K562 (cell line): Measurements from ENCODE around the gene CTRB1.

ENCODE experiments used
- CBX3 ChIP-seq, 2 experiments: IDR thresholded peaks; 1 replicate in 1 of 2; 2 replicates in 1 of 2; pipeline ENCODE4 v1.6.1; 2012; ENCODE audit warnings: inconsistent platforms in 2 of 2, low read length in 2 of 2, borderline replicate concordance in 1 of 2, control low read depth in 1 of 2
- CEBPG ChIP-seq, 3 experiments: fragments of 200-800 bp in 1 of 3; sonication (Bioruptor generic) in 1 of 3; sonication (generic) in 1 of 3; formaldehyde crosslinking in 1 of 3; IDR thresholded peaks in 2 of 3; conservative IDR thresholded peaks in 1 of 3; 2 replicates each; pipeline versions ENCODE4 v1.6.1 to v1.8.0; 2016 to 2022; ENCODE audit warnings: missing compliant biosample characterization in 2 of 3, missing genetic modification characterization in 2 of 3, mild to moderate bottlenecking in 1 of 3, missing genetic modification reagents in 1 of 3
- CTCF ChIP-seq, 3 experiments: IDR thresholded peaks in 2 of 3; conservative IDR thresholded peaks in 1 of 3; 2 replicates each; pipeline ENCODE4 v1.5.1; 2011 to 2012; ENCODE audit warnings: low read length in 3 of 3, mild to moderate bottlenecking in 3 of 3, control low read depth in 2 of 3, improper control_type of control experiment in 1 of 3, inconsistent platforms in 1 of 3, low read depth in 1 of 3, mixed read lengths in 1 of 3, moderate library complexity in 1 of 3; ENCODE audit not compliant: insufficient read depth in 2 of 3
- ETS2 ChIP-seq: IDR thresholded peaks from 2 replicates; pipeline ENCODE4 v1.6.1; 2016; ENCODE audit warnings: borderline replicate concordance, missing genetic modification characterization, mild to moderate bottlenecking, moderate library complexity, missing compliant biosample characterization; ENCODE audit not compliant: poor library complexity, severe bottlenecking
- HDAC6 ChIP-seq: IDR thresholded peaks from 2 replicates; pipeline ENCODE4 v1.6.1; 2012; ENCODE audit warnings: low read depth, mild to moderate bottlenecking, control low read depth, inconsistent platforms, low read length, moderate library complexity
- HSF4 ChIP-seq: fragments of 250-450 bp; sonication (Bioruptor Pico); IDR thresholded peaks from 2 replicates; pipeline ENCODE4 v2.1.2; 2022; ENCODE audit warnings: mild to moderate bottlenecking, moderate library complexity, borderline replicate concordance
- KDM1A ChIP-seq, 2 experiments: fragments of 450-650 bp; IDR thresholded peaks; 2 replicates each; pipeline ENCODE4 v1.6.1; 2016; ENCODE audit warnings: mild to moderate bottlenecking in 2 of 2
- MTA1 ChIP-seq: fragments of 450-650 bp; IDR thresholded peaks from 2 replicates; pipeline ENCODE4 v1.6.1; 2017; ENCODE audit warnings: borderline replicate concordance
- POLR2AphosphoS5 ChIP-seq: IDR thresholded peaks from 2 replicates; pipeline ENCODE4 v1.6.1; 2011; ENCODE audit warnings: mild to moderate bottlenecking, low read depth, low read length, moderate library complexity; ENCODE audit not compliant: control insufficient read depth, insufficient read depth
- POU5F1 ChIP-seq: fragments of 150-350 bp; IDR thresholded peaks from 2 replicates; pipeline ENCODE4 v1.6.1; 2014; ENCODE audit warnings: borderline replicate concordance, low read length, low read depth, mild to moderate bottlenecking; ENCODE audit not compliant: partially characterized antibody
- SP2 ChIP-seq: IDR thresholded peaks from 2 replicates; pipeline ENCODE4 v1.6.1; 2011; ENCODE audit warnings: mild to moderate bottlenecking, low read depth, low read length, moderate library complexity; ENCODE audit not compliant: poor library complexity, severe bottlenecking; ENCODE audit errors: extremely low read depth
- STAT5B ChIP-seq: fragments of 250-450 bp; sonication (Bioruptor Pico); IDR thresholded peaks from 2 replicates; pipeline ENCODE4 v1.8.0; 2021; ENCODE audit warnings: mild to moderate bottlenecking, inconsistent platforms
- ZBTB17 ChIP-seq: fragments of 450-650 bp; formaldehyde crosslinking; IDR thresholded peaks from 2 replicates; pipeline ENCODE4 v1.4.0; 2020; ENCODE audit warnings: mild to moderate bottlenecking

DNA sequence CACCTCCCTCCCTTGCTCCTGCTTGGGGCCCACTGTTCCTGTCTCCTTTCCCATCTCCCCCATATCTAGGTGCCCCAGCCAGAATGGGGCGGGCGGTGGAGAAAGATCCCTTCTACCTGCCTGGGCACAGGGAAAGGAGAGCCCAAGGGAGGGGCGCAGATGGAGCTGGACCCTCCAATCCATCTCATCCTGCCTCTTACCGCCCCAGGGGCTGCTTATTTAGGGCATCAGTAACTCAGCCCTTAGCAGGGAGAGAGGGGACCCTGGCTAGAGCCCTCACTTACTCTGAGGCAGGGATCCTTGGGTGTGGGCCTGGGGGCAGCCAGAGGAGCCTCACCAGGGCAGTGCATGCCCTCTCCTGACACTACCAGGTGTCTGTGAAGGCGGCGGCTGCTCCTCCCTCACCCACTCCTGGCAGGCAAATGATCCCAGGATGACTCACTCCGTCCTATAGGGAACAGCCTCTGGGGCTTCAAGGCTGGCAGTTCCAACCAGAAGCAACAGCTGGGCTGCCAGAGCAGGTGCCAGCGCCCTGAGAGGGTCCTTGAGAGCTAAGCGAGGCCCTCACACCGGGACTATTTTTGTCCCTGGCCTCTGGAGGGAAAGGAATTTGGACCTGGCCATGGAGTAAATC, 49.0 kb downstream of the CTRB1 start:
- TF ChIP-seq CBX3 (IDR thresholded peaks at IDR 0.05; ENCODE audit: borderline replicate concordance in 1 of 2, low read length in 2 of 2) (no peak), CEBPG (CRISPR knock-in tag; IDR thresholded peaks at IDR 0.05) (no peak), CEBPG (tag; conservative IDR thresholded peaks at IDR 0.05 in 1 of 2, IDR thresholded peaks at IDR 0.05 in 1 of 2) (no peak), ETS2 (tag) (no peak), POLR2AphosphoS5 (no peak), SP2 (no peak), ZBTB17 (no peak), CTCF (IDR thresholded peaks at IDR 0.05 in 2 of 3, conservative IDR thresholded peaks at IDR 0.05 in 1 of 3; ENCODE audit: insufficient read depth in 2 of 3, low read depth in 1 of 3, low read length in 3 of 3) (no peak), POU5F1 (no peak), MTA1 (no peak), HSF4 (no peak), STAT5B (CRISPR knock-in tag) (no peak), KDM1A (IDR thresholded peaks at IDR 0.05) (no peak), HDAC6 (no peak)
